GM18873 (cell line): Measurements from ENCODE around the gene HLCS.

ENCODE experiments used
- ATAC-seq: cut with Tn5 transposase; IDR thresholded peaks from one replicate; pipeline ENCODE4 v1.9.1; 2021; ENCODE audit warnings: mild to moderate bottlenecking, moderate library complexity, moderate number of reproducible peaks; ENCODE audit not compliant: unreplicated experiment, low FRiP score

HLCS gene

DNA sequence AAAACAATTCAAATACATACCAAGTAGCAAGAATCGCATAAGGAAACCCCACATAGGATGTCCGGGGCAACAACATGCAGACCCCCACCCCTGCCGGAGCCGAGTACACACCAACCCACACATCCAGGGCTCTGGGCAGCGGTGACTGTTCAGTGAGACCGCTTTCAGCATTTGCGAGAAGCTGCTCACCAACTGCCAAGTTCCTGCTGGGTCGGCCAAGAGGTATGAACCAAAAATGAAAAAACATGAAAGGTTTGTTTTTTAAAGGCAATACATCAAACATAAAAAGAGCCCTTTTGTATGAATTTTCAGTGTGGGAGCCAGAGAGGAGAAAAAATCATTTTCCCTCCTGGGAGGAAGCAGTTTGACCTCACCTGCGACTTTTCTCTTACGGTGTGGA, 175.3 kb downstream of the HLCS start:
- no peak for ATAC-seq

GRCh38 chr21:36790616-36791015, 175.9 kb downstream of the HLCS start:
- ATAC-seq, result no peak

DNA sequence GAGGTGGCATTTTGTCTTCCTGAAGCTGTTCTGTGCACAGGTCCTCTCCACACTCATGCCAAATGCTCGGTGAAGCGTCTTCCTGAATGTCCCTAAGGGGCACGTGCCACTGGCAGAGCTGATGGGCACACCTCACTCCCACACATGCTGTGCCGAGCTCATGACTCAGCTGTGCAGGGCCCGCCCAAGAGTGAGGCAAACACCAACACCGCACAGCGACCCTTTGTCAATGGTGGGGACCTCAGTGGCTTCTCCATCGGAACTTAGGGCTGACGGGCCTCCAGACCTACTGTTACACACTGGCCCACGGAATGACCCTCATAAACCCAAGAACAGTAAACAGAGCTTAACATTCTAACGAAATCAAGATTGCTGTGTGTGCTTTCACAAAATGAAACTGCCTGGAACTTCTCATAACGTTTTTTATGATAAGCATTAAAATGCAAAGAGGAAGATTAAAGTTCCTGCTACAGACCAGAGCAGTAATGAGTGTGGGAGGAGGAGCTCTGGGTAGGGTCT, 178.3 kb downstream of the HLCS start:
- no peak for ATAC-seq

DNA sequence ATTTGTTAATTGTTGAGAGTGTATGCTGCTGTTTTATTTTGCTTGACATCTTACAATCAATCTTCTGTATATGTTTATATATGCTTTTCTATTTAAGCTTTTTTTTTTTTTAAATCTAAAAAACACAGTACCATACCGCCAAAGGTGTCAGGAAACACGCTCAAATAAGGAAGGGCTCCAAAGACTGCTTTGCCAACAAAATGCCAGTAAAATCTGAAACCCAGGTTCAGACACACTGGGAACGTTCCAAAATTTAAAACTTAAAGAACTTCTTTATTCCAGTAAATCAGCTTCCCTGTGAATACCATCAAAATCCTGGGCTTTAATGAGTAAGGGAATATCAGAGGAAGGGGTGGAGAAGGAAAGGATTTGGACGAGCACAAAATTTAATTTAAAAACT, 180.3 kb downstream of the HLCS start:
- no peak for ATAC-seq

- ATAC-seq, result no peak
These were observed 180.9 kb downstream of the HLCS start for GRCh38 chr21:36785615-36786014.

DNA sequence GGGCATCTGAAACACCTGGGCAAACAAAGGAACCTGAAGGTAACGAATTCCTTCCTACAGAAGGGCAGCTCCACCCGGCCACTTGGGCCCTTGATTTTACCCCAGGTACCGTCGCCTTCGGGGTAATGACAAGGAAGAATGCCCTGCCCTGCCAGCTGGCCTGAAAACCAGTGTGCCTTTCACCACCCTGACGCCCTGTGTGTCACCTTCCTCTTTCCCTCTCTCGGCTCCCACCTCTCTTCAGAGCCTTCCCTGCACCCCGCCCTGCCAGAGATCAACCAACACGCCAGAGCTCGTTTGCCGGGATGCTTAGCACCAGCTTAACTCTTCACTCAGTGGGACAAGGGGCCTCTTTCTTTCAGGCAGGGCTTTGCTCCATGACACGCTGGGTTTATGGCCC, 181.5 kb downstream of the HLCS start:
- ATAC-seq, result no peak

GRCh38 chr21:36783612-36784374, 182.7 kb downstream of the HLCS start:
- ATAC-seq, result no peak

DNA sequence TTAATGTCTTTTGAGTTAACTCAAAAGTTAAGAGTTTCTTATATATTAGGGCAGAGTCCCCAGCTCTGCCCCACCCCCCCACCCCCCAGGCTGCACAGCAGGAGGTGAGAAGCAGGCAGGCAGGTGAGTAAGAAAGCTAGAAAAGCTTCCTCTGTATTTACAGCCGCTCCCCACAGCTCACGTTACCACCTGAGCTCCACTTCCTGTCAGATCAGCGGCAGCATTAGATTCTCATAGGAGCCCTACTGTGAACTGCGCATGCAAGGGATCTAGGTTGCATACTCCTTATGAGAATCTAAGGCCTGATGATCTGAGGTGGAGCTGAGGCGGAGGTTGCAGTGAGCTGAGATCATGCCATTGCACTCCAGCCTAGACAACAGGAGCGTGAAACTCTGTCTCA, 185.6 kb downstream of the HLCS start:
- no peak for ATAC-seq

DNA sequence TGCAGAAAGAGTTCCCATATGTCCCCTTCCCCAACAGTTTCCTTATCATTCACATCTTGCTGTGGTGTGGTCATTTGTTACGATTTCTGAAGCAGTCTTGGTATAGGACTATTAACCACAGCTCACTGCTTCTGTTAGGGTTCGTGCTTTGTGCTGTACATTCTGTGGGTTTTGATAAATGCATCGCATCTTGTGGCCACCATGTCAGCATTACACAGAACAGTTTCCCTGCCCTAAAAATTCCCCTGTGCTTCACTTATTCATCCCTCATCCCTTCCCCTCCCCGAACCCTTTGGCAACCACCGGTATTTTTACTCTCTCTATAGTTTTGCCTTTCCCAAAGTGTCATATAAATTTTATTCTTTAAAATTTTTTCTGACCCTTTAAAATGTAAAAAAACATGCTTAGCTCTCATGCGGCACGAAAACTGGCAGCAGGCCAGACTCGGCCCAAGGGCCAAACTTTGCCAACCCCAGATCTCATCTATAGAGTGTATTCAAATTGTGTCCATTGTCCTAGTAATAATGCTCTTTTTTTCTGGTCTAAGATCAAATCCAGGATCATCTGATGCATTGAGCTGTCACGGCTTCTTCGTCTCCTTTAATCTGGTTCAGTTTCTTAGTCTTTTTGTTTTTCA, 189.4 kb downstream of the HLCS start:
- ATAC-seq, result no peak

- no peak for ATAC-seq
These were observed 192.5 kb downstream of the HLCS start for GRCh38 chr21:36773995-36774394.

DNA sequence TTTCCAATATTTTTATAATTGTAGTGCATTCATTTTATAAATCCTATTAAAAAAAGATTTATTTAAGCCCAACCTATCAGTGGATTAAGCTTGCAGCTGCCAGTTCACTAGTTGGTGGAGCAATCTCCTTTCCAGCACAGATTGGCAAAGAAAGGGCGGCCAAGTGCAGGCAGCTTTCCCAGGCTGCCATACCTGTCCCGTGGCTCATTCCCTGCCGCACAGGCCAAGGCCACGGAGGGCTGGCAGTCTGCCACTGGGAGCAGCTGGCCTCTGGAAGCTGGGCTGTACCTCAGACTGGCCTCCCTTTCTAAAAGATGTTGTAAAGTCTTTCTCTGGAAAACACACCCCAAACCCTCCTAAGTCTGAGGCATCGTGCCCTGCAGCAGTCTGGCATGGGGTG, 193.4 kb downstream of the HLCS start:
- no peak for ATAC-seq

- ATAC-seq, result no peak
These were observed 197.2 kb downstream of the HLCS start for GRCh38 chr21:36769051-36769839.

DNA sequence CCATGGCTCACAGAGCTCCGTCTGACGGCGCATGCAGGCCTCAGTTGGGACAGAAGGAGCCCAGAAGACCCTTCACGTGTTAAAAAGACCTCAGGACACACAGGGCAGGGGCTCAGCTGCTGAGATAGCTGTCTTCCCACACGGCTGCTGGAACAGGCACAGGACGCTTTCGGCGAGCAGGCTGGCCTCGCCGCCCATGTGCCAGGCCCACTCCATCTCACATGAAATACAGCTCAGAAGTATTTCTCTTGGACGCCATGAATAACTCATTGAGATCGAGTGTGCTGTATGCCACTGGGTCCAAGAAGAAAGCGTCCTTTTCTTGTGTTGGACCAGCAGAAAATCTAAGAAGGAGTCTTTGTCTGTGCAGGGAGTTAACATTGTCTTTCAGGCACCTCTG, 198.0 kb downstream of the HLCS start:
- no peak for ATAC-seq

DNA sequence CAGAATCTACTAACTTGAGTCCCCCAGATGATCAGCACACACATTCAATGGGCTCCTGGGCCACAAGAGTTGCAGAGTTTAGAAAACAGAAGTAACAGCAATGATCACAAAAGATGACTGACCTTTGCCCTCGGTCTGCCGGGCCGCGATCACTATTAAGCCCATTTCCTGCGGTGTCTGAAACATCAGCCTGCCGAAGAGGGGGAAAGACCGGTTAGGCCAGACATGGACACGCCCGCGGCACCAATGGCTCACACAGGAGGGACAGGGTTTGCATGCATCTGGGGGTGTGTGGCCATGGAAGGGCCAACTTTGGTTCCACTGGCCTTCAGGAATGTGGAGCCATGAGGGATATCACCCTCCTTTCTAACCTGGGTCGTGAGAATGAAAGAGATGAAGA, 199.4 kb downstream of the HLCS start:
- ATAC-seq, result no peak

- no peak for ATAC-seq
These were observed 200.0 kb downstream of the HLCS start for GRCh38 chr21:36766511-36766910.

GRCh38 chr21:36765229-36765628, 201.2 kb downstream of the HLCS start:
- no peak for ATAC-seq

GRCh38 chr21:36763305-36763704, 203.2 kb downstream of the HLCS start:
- no peak for ATAC-seq

DNA sequence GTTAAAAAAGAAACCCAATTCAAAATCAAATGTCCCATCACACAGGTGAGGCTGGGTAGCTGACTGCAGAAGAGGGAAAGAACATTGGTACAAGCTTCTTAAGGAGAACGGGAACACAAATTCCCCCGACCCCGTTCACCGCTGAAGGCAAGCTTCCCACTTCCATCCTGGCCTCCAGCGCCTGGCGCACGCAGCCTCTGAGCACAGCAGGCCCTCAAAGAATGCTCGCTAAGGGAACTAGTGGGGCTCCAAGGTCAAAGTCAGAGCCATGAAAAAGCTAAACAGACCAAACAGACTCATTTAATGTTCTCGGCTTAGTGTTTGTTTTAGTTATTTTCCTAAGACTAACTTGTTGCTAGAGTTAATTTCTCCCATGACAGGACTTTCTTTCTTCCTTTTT, 203.8 kb downstream of the HLCS start:
- ATAC-seq, result no peak

DNA sequence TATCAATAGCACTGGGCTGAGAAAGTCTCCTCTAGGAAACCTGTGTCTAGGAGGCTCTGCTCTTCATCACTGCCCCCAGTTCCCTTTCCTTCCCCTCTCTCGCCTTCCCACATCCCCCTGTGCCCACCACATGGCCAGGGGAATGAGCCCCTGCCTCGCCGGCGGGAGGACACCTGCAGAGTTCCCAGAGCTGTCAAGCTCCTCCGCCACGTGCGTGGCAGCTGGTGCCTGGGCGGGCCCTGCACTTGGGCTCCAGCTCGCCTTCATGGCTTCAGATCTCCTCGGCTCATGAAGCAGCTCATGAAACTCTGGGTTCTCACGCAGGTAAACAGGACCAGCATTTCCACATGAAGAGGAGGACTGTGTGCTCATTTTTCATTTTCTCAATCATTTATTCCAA, 204.8 kb downstream of the HLCS start:
- no peak for ATAC-seq

DNA sequence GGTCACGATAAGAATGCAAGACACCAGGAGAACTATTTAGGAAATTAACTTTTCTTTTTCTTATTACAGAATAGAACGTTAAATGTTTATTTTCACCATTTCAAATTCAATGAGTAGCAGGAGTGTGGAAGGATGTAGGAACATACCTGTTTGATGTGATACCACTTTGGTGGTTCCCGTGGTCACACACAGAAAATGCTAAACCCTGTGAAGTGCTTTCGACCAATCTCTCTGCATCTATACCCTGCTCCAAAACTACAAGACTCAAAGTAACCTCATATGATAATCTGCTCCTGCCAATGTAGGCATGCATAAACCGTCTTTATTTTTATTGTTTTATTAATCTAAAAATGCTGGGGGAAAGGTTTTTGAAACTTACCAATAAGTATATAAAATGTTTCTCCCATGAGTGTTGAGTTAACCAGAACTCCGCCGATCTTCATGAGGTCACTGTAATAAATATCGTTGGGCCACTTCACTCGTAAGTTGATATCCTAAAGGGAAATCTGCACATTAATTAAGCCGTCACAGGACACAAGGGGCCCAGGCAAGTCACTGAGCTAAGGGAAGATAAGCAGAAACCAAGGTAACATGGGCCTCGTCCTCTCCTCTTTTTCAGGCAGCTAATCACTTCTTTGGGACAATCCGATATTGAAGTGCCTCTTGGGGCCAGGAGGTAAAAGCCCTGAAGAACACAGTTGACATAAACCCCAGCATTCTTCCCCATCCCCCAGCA, 207.0 kb downstream of the HLCS start:
- ATAC-seq, result no peak

- ATAC-seq, result no peak
These were observed 209.3 kb downstream of the HLCS start for GRCh38 chr21:36757196-36757595.
